ENCODE results near the gene MEIS3.

The MEIS3 gene

GRCh38 chr19:47419030-47419783 is at the start of gene MEIS3:
TSS of gene MEIS3 (minus strand) at chr19:47419527. CDS start at chr19:47419081, 446 bp downstream.
- DNase-seq, result no peak

GRCh38 chr19:47467914-47468313 is 48.6 kb upstream of the MEIS3 start:
- no peak for DNase-seq

- no peak for DNase-seq
Measured at GRCh38 chr19:47465957-47466356, 46.6 kb upstream of the MEIS3 start.

GRCh38 chr19:47464675-47465419 is 45.5 kb upstream of the MEIS3 start:
- DNase-seq, result no peak

- DNase-seq, result no peak
Measured at GRCh38 chr19:47461876-47462275, 42.5 kb upstream of the MEIS3 start.

GRCh38 chr19:47459477-47459876 is 40.1 kb upstream of the MEIS3 start:
- no peak for DNase-seq

GRCh38 chr19:47458672-47459071 is 39.3 kb upstream of the MEIS3 start:
- no peak for DNase-seq

GRCh38 chr19:47456721-47457474 is 37.6 kb upstream of the MEIS3 start:
- DNase-seq, result no peak

GRCh38 chr19:47450478-47450877 is 31.2 kb upstream of the MEIS3 start:
- DNase-seq, result no peak

GRCh38 chr19:47448360-47448727 is 29.0 kb upstream of the MEIS3 start:
- no peak for DNase-seq

- no peak for DNase-seq
Measured at GRCh38 chr19:47447470-47448359, 28.4 kb upstream of the MEIS3 start.

- DNase-seq, result no peak
Measured at GRCh38 chr19:47446534-47447469, 27.5 kb upstream of the MEIS3 start.

GRCh38 chr19:47445937-47446402 is 26.6 kb upstream of the MEIS3 start:
- DNase-seq, result no peak

GRCh38 chr19:47445527-47445926 is 26.2 kb upstream of the MEIS3 start:
- no peak for DNase-seq

GRCh38 chr19:47444388-47444821 is 25.1 kb upstream of the MEIS3 start:
- no peak for DNase-seq

- no peak for DNase-seq
Measured at GRCh38 chr19:47443331-47443730, 24.0 kb upstream of the MEIS3 start.

- DNase-seq, result no peak
Measured at GRCh38 chr19:47438793-47439220, 19.5 kb upstream of the MEIS3 start.

- no peak for DNase-seq
Measured at GRCh38 chr19:47437500-47437899, 18.2 kb upstream of the MEIS3 start.

GRCh38 chr19:47436712-47437401 is 17.5 kb upstream of the MEIS3 start:
- peak; percentile 32 for DNase-seq

- DNase-seq, result no peak
Measured at GRCh38 chr19:47435883-47436417, 16.6 kb upstream of the MEIS3 start.

Measured in NCI-H1048 (cell line).